SU-DHL-6 (cell line): ENCODE results near the gene LTO1.

Source experiments
- EZH2phosphoT487 ChIP-seq: fragments of 200-600 bp; sonication (generic), shearing (Covaris generic); conservative IDR thresholded peaks from 2 replicates; pipeline ENCODE4 v1.6.1; 2018; ENCODE audit warnings: mild to moderate bottlenecking, antibody characterized with exemption, low read length, moderate library complexity, mixed read lengths
- TF ChIP-seq, protein P1 (sequence below): fragments of 200-600 bp; sonication (generic); IDR thresholded peaks from one replicate; pipeline ENCODE4 v1.5.1; 2017; ENCODE audit warnings: antibody characterized with exemption, mild to moderate bottlenecking, low read length, moderate library complexity; ENCODE audit not compliant: insufficient read depth, poor library complexity, severe bottlenecking

DNA sequence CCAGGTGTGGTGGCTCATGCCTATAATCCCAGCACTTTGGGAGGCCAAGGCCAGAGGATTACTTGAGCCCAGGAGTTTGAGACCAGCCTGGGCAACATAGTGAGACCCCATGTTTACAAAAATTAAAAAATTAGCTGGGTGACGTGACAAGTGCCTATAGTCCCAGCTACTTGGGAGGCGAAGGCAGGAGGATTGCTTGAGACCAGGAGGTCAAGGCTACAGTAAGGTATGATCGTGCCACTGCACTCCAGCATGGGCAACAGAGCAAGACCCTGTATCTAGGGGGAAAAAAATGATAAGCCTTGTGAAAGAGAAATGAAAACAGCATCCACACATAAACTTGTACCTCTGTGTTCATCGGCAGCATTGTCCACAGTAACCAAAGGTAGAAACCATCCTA, 42.3 kb downstream of the LTO1 start:
- TF ChIP-seq, protein P1, sequence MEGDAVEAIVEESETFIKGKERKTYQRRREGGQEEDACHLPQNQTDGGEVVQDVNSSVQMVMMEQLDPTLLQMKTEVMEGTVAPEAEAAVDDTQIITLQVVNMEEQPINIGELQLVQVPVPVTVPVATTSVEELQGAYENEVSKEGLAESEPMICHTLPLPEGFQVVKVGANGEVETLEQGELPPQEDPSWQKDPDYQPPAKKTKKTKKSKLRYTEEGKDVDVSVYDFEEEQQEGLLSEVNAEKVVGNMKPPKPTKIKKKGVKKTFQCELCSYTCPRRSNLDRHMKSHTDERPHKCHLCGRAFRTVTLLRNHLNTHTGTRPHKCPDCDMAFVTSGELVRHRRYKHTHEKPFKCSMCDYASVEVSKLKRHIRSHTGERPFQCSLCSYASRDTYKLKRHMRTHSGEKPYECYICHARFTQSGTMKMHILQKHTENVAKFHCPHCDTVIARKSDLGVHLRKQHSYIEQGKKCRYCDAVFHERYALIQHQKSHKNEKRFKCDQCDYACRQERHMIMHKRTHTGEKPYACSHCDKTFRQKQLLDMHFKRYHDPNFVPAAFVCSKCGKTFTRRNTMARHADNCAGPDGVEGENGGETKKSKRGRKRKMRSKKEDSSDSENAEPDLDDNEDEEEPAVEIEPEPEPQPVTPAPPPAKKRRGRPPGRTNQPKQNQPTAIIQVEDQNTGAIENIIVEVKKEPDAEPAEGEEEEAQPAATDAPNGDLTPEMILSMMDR, result no peak
- no peak for TF ChIP-seq EZH2phosphoT487
